GM18498 (cell line): ENCODE measurements around the gene BMPR1A.

Experiments
- ATAC-seq: cut with Tn5 transposase; IDR thresholded peaks from one replicate; pipeline ENCODE4 v1.9.1; 2021; ENCODE audit warnings: mild to moderate bottlenecking, moderate library complexity; ENCODE audit not compliant: unreplicated experiment

Gene BMPR1A

GRCh38 chr10:86756511-86757112, at the start of gene BMPR1A:
Gene BMPR1A (plus strand): TSS chr10:86756619. CDS start chr10:86876019, 119,400 bp downstream.
- ATAC-seq: peak; percentile 42

GRCh38 chr10:86706977-86707376, 49.4 kb upstream of the BMPR1A start:
- no peak for ATAC-seq

- no peak for ATAC-seq
Observed at GRCh38 chr10:86707505-86707904, 48.9 kb upstream of the BMPR1A start.

- no peak for ATAC-seq
Observed at GRCh38 chr10:86708068-86708782, 48.2 kb upstream of the BMPR1A start.

GRCh38 chr10:86708783-86709380, 47.5 kb upstream of the BMPR1A start:
- ATAC-seq: no peak

- no peak for ATAC-seq
Observed at GRCh38 chr10:86709396-86710185, 46.8 kb upstream of the BMPR1A start.

- ATAC-seq: peak; percentile 87
Observed at GRCh38 chr10:86710987-86711512, 45.4 kb upstream of the BMPR1A start.

GRCh38 chr10:86711513-86712316, 44.7 kb upstream of the BMPR1A start:
- peak; percentile 60 for ATAC-seq

GRCh38 chr10:86712317-86712707, 44.1 kb upstream of the BMPR1A start:
- peak; percentile 18 for ATAC-seq

- no peak for ATAC-seq
Observed at GRCh38 chr10:86715156-86715795, 41.1 kb upstream of the BMPR1A start.

- no peak for ATAC-seq
Observed at GRCh38 chr10:86715836-86716235, 40.6 kb upstream of the BMPR1A start.

- no peak for ATAC-seq
Observed at GRCh38 chr10:86716466-86716865, 40.0 kb upstream of the BMPR1A start.

- ATAC-seq: no peak
Observed at GRCh38 chr10:86718556-86718955, 37.9 kb upstream of the BMPR1A start.

GRCh38 chr10:86721232-86721631, 35.2 kb upstream of the BMPR1A start:
- ATAC-seq: no peak

GRCh38 chr10:86723009-86723408, 33.4 kb upstream of the BMPR1A start:
- no peak for ATAC-seq

GRCh38 chr10:86724445-86724844, 32.0 kb upstream of the BMPR1A start:
- no peak for ATAC-seq

- ATAC-seq: no peak
Observed at GRCh38 chr10:86725980-86726676, 30.3 kb upstream of the BMPR1A start.

GRCh38 chr10:86726677-86726999, 29.8 kb upstream of the BMPR1A start:
- ATAC-seq: no peak

- ATAC-seq: no peak
Observed at GRCh38 chr10:86727470-86727869, 28.9 kb upstream of the BMPR1A start.
